Mesendoderm (in vitro differentiated cells): ENCODE data around the gene PPP1R14B.

Experiments used
- DNase-seq: peaks from one replicate; pipeline ENCODE4 v3.0.0; 2013
- H2AK5ac ChIP-seq: 2 replicates; pipeline ENCODE4 v1.6.1; 2013; ENCODE audit warnings: low read length, inconsistent platforms
- H2BK120ac ChIP-seq: 2 replicates; pipeline ENCODE4 v1.6.1; 2013; ENCODE audit warnings: low read depth, mild to moderate bottlenecking, low read length, moderate library complexity, mixed read lengths
- H2BK15ac ChIP-seq: replicated peaks from 2 replicates; pipeline ENCODE4 v1.6.1; 2013; ENCODE audit warnings: low read depth, mild to moderate bottlenecking, moderate library complexity
- H2BK5ac ChIP-seq: 2 replicates; pipeline ENCODE4 v1.6.1; 2013; ENCODE audit warnings: low read length, inconsistent platforms
- H3K18ac ChIP-seq: 2 replicates; pipeline ENCODE4 v1.6.1; 2013; ENCODE audit warnings: mild to moderate bottlenecking, low read length, mixed read lengths
- H3K23ac ChIP-seq: one replicate; pipeline ENCODE4 v1.6.1; 2013; ENCODE audit warnings: low read length
- H3K27ac ChIP-seq: 2 replicates; pipeline ENCODE4 v1.5.1; 2013; ENCODE audit warnings: low read depth, mild to moderate bottlenecking, inconsistent platforms, low read length, moderate library complexity
- H3K27me3 ChIP-seq: 2 replicates; pipeline ENCODE4 v1.6.1; 2013; ENCODE audit warnings: low read length, control low read depth, mild to moderate bottlenecking, inconsistent platforms; ENCODE audit not compliant: insufficient read depth, poor library complexity
- H3K36me3 ChIP-seq: 2 replicates; pipeline ENCODE4 v1.6.1; 2013; ENCODE audit warnings: low read length, inconsistent platforms; ENCODE audit not compliant: control insufficient read depth, insufficient read depth
- H3K4ac ChIP-seq: one replicate; pipeline ENCODE4 v1.6.1; 2013; ENCODE audit warnings: low read depth, mild to moderate bottlenecking, low read length, moderate library complexity
- H3K4me1 ChIP-seq: 2 replicates; pipeline ENCODE4 v1.6.1; 2013; ENCODE audit warnings: low read depth, low read length, inconsistent platforms; ENCODE audit not compliant: control insufficient read depth
- H3K4me2 ChIP-seq: 2 replicates; pipeline ENCODE4 v1.6.1; 2013; ENCODE audit warnings: low read length
- H3K4me3 ChIP-seq: 2 replicates; pipeline ENCODE4 v1.5.1; 2013; ENCODE audit warnings: mild to moderate bottlenecking, low read length
- H3K56ac ChIP-seq: one replicate; pipeline ENCODE4 v1.6.1; 2013; ENCODE audit warnings: low read length
- H3K79me1 ChIP-seq: 2 replicates; pipeline ENCODE4 v1.6.1; 2013; ENCODE audit warnings: low read length, inconsistent platforms
- H3K79me2 ChIP-seq: 2 replicates; pipeline ENCODE4 v1.6.1; 2013; ENCODE audit warnings: mild to moderate bottlenecking, low read length; ENCODE audit not compliant: control insufficient read depth, insufficient read depth
- H3K9ac ChIP-seq: 2 replicates; pipeline ENCODE4 v1.6.1; 2013; ENCODE audit warnings: low read length, inconsistent platforms
- H4K5ac ChIP-seq: one replicate; pipeline ENCODE4 v1.6.1; 2013; ENCODE audit warnings: low read length
- H4K8ac ChIP-seq: one replicate; pipeline ENCODE4 v1.6.1; 2013; ENCODE audit warnings: low read depth, mild to moderate bottlenecking, control low read depth, low read length, moderate library complexity
- WGBS: extraction: QIAGEN DNeasy Blood & Tissue Kit; methylation state at CpG from one replicate; pipeline ENCODE4 v1.1.7; 2013; ENCODE audit warnings: low lambda C conversion rate, missing lambda C conversion rate; ENCODE audit not compliant: insufficient coverage; ENCODE audit errors: extremely low coverage; 5-methylcytosine and 5-hydroxymethylcytosine counted together

Gene PPP1R14B

GRCh38 chr11:64229744-64230170 lies 17.0 kb downstream of the PPP1R14B start:
- Histone ChIP-seq H4K5ac (no peak overlapping the region), H2BK120ac (no peak overlapping the region), H3K4me1 (peaks cover 6% of the 10 kb centered on the region), H4K8ac (no peak overlapping the region), H3K4ac (no peak overlapping the region), H3K79me2 (no peaks in the 10 kb centered on the region), H3K27ac (peak overlapping the region; percentile 38), H3K23ac (no peak overlapping the region), H3K18ac (no peak overlapping the region), H3K79me1 (peaks cover 4% of the 10 kb centered on the region), H3K56ac (peak overlapping the region; percentile 87), H2AK5ac (no peak overlapping the region), H3K9ac (peak overlapping the region; percentile 76), H2BK5ac (no peak overlapping the region), H3K27me3 (no peaks in the 10 kb centered on the region), H3K4me3 (peak overlapping the region; percentile 30), H2BK15ac (no peak overlapping the region), H3K4me2 (peak overlapping the region; percentile 94), H3K36me3 (no peaks in the 10 kb centered on the region)
- no CpG with 5 or more reads among the region's 13 CpGs for WGBS
- DNase-seq: no peak

GRCh38 chr11:64229090-64229743 lies 17.5 kb downstream of the PPP1R14B start:
- Histone ChIP-seq H3K27ac (no peak overlapping the region), H3K4me1 (peaks cover 6% of the 10 kb centered on the region), H2BK120ac (no peak overlapping the region), H2AK5ac (no peak overlapping the region), H3K36me3 (no peaks in the 10 kb centered on the region), H3K79me2 (no peaks in the 10 kb centered on the region), H3K18ac (no peak overlapping the region), H3K56ac (no peak overlapping the region), H2BK5ac (no peak overlapping the region), H3K4ac (no peak overlapping the region), H3K4me3 (no peak overlapping the region), H2BK15ac (no peak overlapping the region), H3K27me3 (no peaks in the 10 kb centered on the region), H3K23ac (no peak overlapping the region), H4K8ac (no peak overlapping the region), H4K5ac (no peak overlapping the region), H3K9ac (peak overlapping the region; percentile 76), H3K4me2 (no peak overlapping the region), H3K79me1 (peaks cover 4% of the 10 kb centered on the region)
- DNase-seq: no peak
- no CpG with 5 or more reads among the region's 12 CpGs for WGBS

- Histone ChIP-seq H2AK5ac (no peak overlapping the region), H3K4me3 (no peak overlapping the region)
- no CpG with 5 or more reads among the region's 3 CpGs for WGBS
Measured at GRCh38 chr11:64227405-64227956, 19.3 kb downstream of the PPP1R14B start.

GRCh38 chr11:64226507-64227051 lies 20.2 kb downstream of the PPP1R14B start:
- no peaks in the 10 kb centered on the region for H3K36me3 ChIP-seq
- H3K56ac ChIP-seq: peak overlapping the region; percentile 89
- peaks cover 4% of the 10 kb centered on the region for H3K79me1 ChIP-seq
- no peak overlapping the region for H4K8ac ChIP-seq
- H2BK15ac ChIP-seq: no peak overlapping the region
- peak overlapping the region; percentile 96 for H3K9ac ChIP-seq
- no peak overlapping the region for H3K27ac ChIP-seq
- no peak overlapping the region for H2AK5ac ChIP-seq
- no peak for DNase-seq
- peak overlapping the region; percentile 44 for H3K18ac ChIP-seq
- H3K27me3 ChIP-seq: no peaks in the 10 kb centered on the region
- peak overlapping the region; percentile 29 for H3K23ac ChIP-seq
- H3K4me3 ChIP-seq: peak overlapping the region; percentile 77
- H3K4me2 ChIP-seq: peak overlapping the region; percentile 55
- no CpG with 5 or more reads among the region's 26 CpGs for WGBS
- H3K4me1 ChIP-seq: peaks cover 4% of the 10 kb centered on the region
- no peak overlapping the region for H4K5ac ChIP-seq
- peak overlapping the region; percentile 6 for H2BK5ac ChIP-seq
- H3K79me2 ChIP-seq: no peaks in the 10 kb centered on the region
- no peak overlapping the region for H3K4ac ChIP-seq
- no peak overlapping the region for H2BK120ac ChIP-seq

More at GRCh38 chr11:64227405-64227956, 19.3 kb downstream of the PPP1R14B start:
- no peak overlapping the region for H3K4ac ChIP-seq
- H2BK120ac ChIP-seq: no peak overlapping the region
- H4K5ac ChIP-seq: no peak overlapping the region
- no peak overlapping the region for H3K23ac ChIP-seq
- peak overlapping the region; percentile 2 for H3K9ac ChIP-seq
- H2BK5ac ChIP-seq: no peak overlapping the region
- no peaks in the 10 kb centered on the region for H3K27me3 ChIP-seq
- DNase-seq: no peak
- H4K8ac ChIP-seq: no peak overlapping the region
- no peaks in the 10 kb centered on the region for H3K36me3 ChIP-seq
- H3K79me1 ChIP-seq: peaks cover 4% of the 10 kb centered on the region
- H3K18ac ChIP-seq: no peak overlapping the region
- H3K79me2 ChIP-seq: no peaks in the 10 kb centered on the region
- H3K4me2 ChIP-seq: no peak overlapping the region
- H3K4me1 ChIP-seq: peaks cover 4% of the 10 kb centered on the region
- no peak overlapping the region for H2BK15ac ChIP-seq
- H3K27ac ChIP-seq: no peak overlapping the region
- peak overlapping the region; percentile 58 for H3K56ac ChIP-seq

GRCh38 chr11:64225608-64226506 lies 20.9 kb downstream of the PPP1R14B start, which contains the start of the genes NUDT22 and TRPT1:
NUDT22 (plus strand) TSS chr11:64226274; CDS start chr11:64226653, 379 bp downstream.
TRPT1 (minus strand) TSS chr11:64226186; CDS start chr11:64225860, 326 bp downstream.
- H3K18ac ChIP-seq: peak within 1 kb of the TSS; percentile 44
- H3K4me3 ChIP-seq: peak within 1 kb of the TSS; percentile 77
- H3K9ac ChIP-seq: peak within 1 kb of the TSS; percentile 96
- no CpG with 5 or more reads among the region's 54 CpGs for WGBS
- H3K4ac ChIP-seq: peak within 1 kb of the TSS; percentile 25
- DNase-seq: peak; percentile 85
- peak within 1 kb of the TSS; percentile 41 for H4K8ac ChIP-seq
- peaks cover 4% of the 10 kb centered on the region for H3K79me1 ChIP-seq
- H3K27ac ChIP-seq: peak within 1 kb of the TSS; percentile 45
- peak within 1 kb of the TSS; percentile 29 for H3K23ac ChIP-seq
- peak within 1 kb of the TSS; percentile 83 for H3K4me2 ChIP-seq
- H3K56ac ChIP-seq: peak within 1 kb of the TSS; percentile 97
- peak within 1 kb of the TSS; percentile 80 for H2BK5ac ChIP-seq
- no peaks in the 10 kb centered on the region for H3K27me3 ChIP-seq
- H3K4me1 ChIP-seq: peaks cover 2% of the 10 kb centered on the region
- no peak within 1 kb of the TSS for H2BK15ac ChIP-seq
- no peak within 1 kb of the TSS for H2BK120ac ChIP-seq
- H2AK5ac ChIP-seq: no peak within 1 kb of the TSS
- H3K36me3 ChIP-seq: no peaks in the 10 kb centered on the region
- no peak within 1 kb of the TSS for H4K5ac ChIP-seq
- no peaks in the 10 kb centered on the region for H3K79me2 ChIP-seq
